ENCODE data around the gene HCRTR1.

Gene HCRTR1

GRCh38 chr1:31593136-31593665 is 24.3 kb upstream of the HCRTR1 start:
- Histone ChIP-seq H2AK5ac (ENCODE audit: low read depth, low read length) (no peak overlapping the region), H3K4ac (ENCODE audit: low read length) (no peak overlapping the region), H3K4me1 (ENCODE audit: control insufficient read depth in 2 of 2, insufficient read depth in 1 of 2, low read depth in 1 of 2, low read length in 2 of 2) (no peaks in the 10 kb centered on the region), H3K4me2 (ENCODE audit: insufficient read depth, low read length, poor library complexity, severe bottlenecking) (no peak overlapping the region), H2BK5ac (ENCODE audit: low read length) (no peak overlapping the region), H3K27ac (replicated peaks; ENCODE audit: low read length) (no peak overlapping the region), H3K9me3 (replicated peaks in 1 of 2; ENCODE audit: control insufficient read depth in 2 of 2, insufficient read depth in 1 of 2, low read depth in 1 of 2, low read length in 2 of 2) (no peaks in the 10 kb centered on the region), H3K4me3 (ENCODE audit: low read length in 2 of 2) (no peak overlapping the region), H2BK120ac (ENCODE audit: low read depth, low read length) (no peak overlapping the region), H2BK15ac (ENCODE audit: low read length) (no peak overlapping the region), H4K91ac (ENCODE audit: low read depth, low read length, poor library complexity) (no peak overlapping the region), H3K9ac (ENCODE audit: low read depth, low read length, poor library complexity) (no peak overlapping the region), H3K27me3 (ENCODE audit: control insufficient read depth in 3 of 3, insufficient read depth in 3 of 3, low read depth in 1 of 3, low read length in 3 of 3) (peaks cover 0 to 69% (median 13%) of the 10 kb centered on the region in 3 experiments), H3K18ac (ENCODE audit: low read length) (no peak overlapping the region), H2AFZ (ENCODE audit: low read length) (no peak overlapping the region), H3K36me3 (replicated peaks in 1 of 2; ENCODE audit: control insufficient read depth in 2 of 2, insufficient read depth in 2 of 2, low read length in 2 of 2) (no peaks in the 10 kb centered on the region), H2BK12ac (ENCODE audit: low read length) (no peak overlapping the region), H3K14ac (ENCODE audit: low read length) (no peak overlapping the region), H3K79me1 (ENCODE audit: low read depth, low read length) (no peaks in the 10 kb centered on the region), H3K23ac (ENCODE audit: low read depth, low read length, poor library complexity) (no peak overlapping the region), H4K8ac (ENCODE audit: low read depth, low read length) (no peak overlapping the region)
- no CpG with 5 or more reads among the region's 5 CpGs for WGBS, 2 donors (ENCODE audit: extremely low coverage in 2 of 2, insufficient read length in 2 of 2, insufficient replicate concordance in 1 of 2)
- DNase-seq (ENCODE audit: low spot score): no peak

- Histone ChIP-seq H3K4me2 (ENCODE audit: insufficient read depth, low read length, poor library complexity, severe bottlenecking) (no peak overlapping the region), H3K18ac (ENCODE audit: low read length) (no peak overlapping the region), H3K4me1 (ENCODE audit: control insufficient read depth in 2 of 2, insufficient read depth in 1 of 2, low read depth in 1 of 2, low read length in 2 of 2) (no peaks in the 10 kb centered on the region), H4K91ac (ENCODE audit: low read depth, low read length, poor library complexity) (no peak overlapping the region), H2BK12ac (ENCODE audit: low read length) (no peak overlapping the region), H3K36me3 (replicated peaks in 1 of 2; ENCODE audit: control insufficient read depth in 2 of 2, insufficient read depth in 2 of 2, low read length in 2 of 2) (no peaks in the 10 kb centered on the region), H3K9me3 (replicated peaks in 1 of 2; ENCODE audit: control insufficient read depth in 2 of 2, insufficient read depth in 1 of 2, low read depth in 1 of 2, low read length in 2 of 2) (no peaks in the 10 kb centered on the region), H3K23ac (ENCODE audit: low read depth, low read length, poor library complexity) (no peak overlapping the region), H4K8ac (ENCODE audit: low read depth, low read length) (no peak overlapping the region), H3K14ac (ENCODE audit: low read length) (no peak overlapping the region), H2AFZ (ENCODE audit: low read length) (no peak overlapping the region), H3K79me1 (ENCODE audit: low read depth, low read length) (no peaks in the 10 kb centered on the region), H3K4ac (ENCODE audit: low read length) (no peak overlapping the region), H2BK5ac (ENCODE audit: low read length) (no peak overlapping the region), H3K27me3 (ENCODE audit: control insufficient read depth in 3 of 3, insufficient read depth in 3 of 3, low read depth in 1 of 3, low read length in 3 of 3) (peaks cover 0 to 63% (median 5%) of the 10 kb centered on the region in 3 experiments), H3K9ac (ENCODE audit: low read depth, low read length, poor library complexity) (no peak overlapping the region), H3K27ac (replicated peaks; ENCODE audit: low read length) (no peak overlapping the region), H2BK15ac (ENCODE audit: low read length) (no peak overlapping the region), H2AK5ac (ENCODE audit: low read depth, low read length) (no peak overlapping the region), H2BK120ac (ENCODE audit: low read depth, low read length) (no peak overlapping the region), H3K4me3 (ENCODE audit: low read length in 2 of 2) (no peak overlapping the region)
- DNase-seq (ENCODE audit: low spot score): peak; percentile 61
- no CpG with 5 or more reads among the region's 10 CpGs for whole genome bisulfite sequencing, 2 donors (ENCODE audit: extremely low coverage in 2 of 2, insufficient read length in 2 of 2, insufficient replicate concordance in 1 of 2)
Measured at GRCh38 chr1:31593770-31594632, 23.5 kb upstream of the HCRTR1 start.

- Histone ChIP-seq H3K18ac (ENCODE audit: low read length) (no peak overlapping the region), H3K27ac (replicated peaks; ENCODE audit: low read length) (no peak overlapping the region), H2BK12ac (ENCODE audit: low read length) (no peak overlapping the region), H3K14ac (ENCODE audit: low read length) (no peak overlapping the region), H2BK5ac (ENCODE audit: low read length) (no peak overlapping the region), H3K4ac (ENCODE audit: low read length) (no peak overlapping the region), H3K23ac (ENCODE audit: low read depth, low read length, poor library complexity) (no peak overlapping the region), H3K79me1 (ENCODE audit: low read depth, low read length) (no peaks in the 10 kb centered on the region), H2BK120ac (ENCODE audit: low read depth, low read length) (no peak overlapping the region), H2BK15ac (ENCODE audit: low read length) (no peak overlapping the region), H3K4me1 (ENCODE audit: control insufficient read depth in 2 of 2, insufficient read depth in 1 of 2, low read depth in 1 of 2, low read length in 2 of 2) (no peaks in the 10 kb centered on the region), H2AK5ac (ENCODE audit: low read depth, low read length) (no peak overlapping the region), H4K91ac (ENCODE audit: low read depth, low read length, poor library complexity) (no peak overlapping the region), H3K9ac (ENCODE audit: low read depth, low read length, poor library complexity) (no peak overlapping the region), H3K4me2 (ENCODE audit: insufficient read depth, low read length, poor library complexity, severe bottlenecking) (no peak overlapping the region), H4K8ac (ENCODE audit: low read depth, low read length) (no peak overlapping the region), H3K27me3 (ENCODE audit: control insufficient read depth in 3 of 3, insufficient read depth in 3 of 3, low read depth in 1 of 3, low read length in 3 of 3) (peaks cover 0 to 47% (median 0%) of the 10 kb centered on the region in 3 experiments), H3K36me3 (replicated peaks in 1 of 2; ENCODE audit: control insufficient read depth in 2 of 2, insufficient read depth in 2 of 2, low read length in 2 of 2) (no peaks in the 10 kb centered on the region), H3K4me3 (ENCODE audit: low read length in 2 of 2) (no peak overlapping the region), H3K9me3 (replicated peaks in 1 of 2; ENCODE audit: control insufficient read depth in 2 of 2, insufficient read depth in 1 of 2, low read depth in 1 of 2, low read length in 2 of 2) (no peaks in the 10 kb centered on the region), H2AFZ (ENCODE audit: low read length) (no peak overlapping the region)
- DNase-seq (ENCODE audit: low spot score): no peak
- WGBS, 2 donors (ENCODE audit: extremely low coverage in 2 of 2, insufficient read length in 2 of 2, insufficient replicate concordance in 1 of 2): no CpG with 5 or more reads among the region's 4 CpGs
Measured at GRCh38 chr1:31595836-31596736, 21.4 kb upstream of the HCRTR1 start.

- no peak for DNase-seq (ENCODE audit: low spot score)
- Histone ChIP-seq H3K36me3 (replicated peaks in 1 of 2; ENCODE audit: control insufficient read depth in 2 of 2, insufficient read depth in 2 of 2, low read length in 2 of 2) (no peaks in the 10 kb centered on the region), H4K91ac (ENCODE audit: low read depth, low read length, poor library complexity) (no peak overlapping the region), H3K4me3 (ENCODE audit: low read length in 2 of 2) (no peak overlapping the region), H3K23ac (ENCODE audit: low read depth, low read length, poor library complexity) (no peak overlapping the region), H2BK120ac (ENCODE audit: low read depth, low read length) (no peak overlapping the region), H2BK12ac (ENCODE audit: low read length) (no peak overlapping the region), H3K14ac (ENCODE audit: low read length) (no peak overlapping the region), H3K4me1 (ENCODE audit: control insufficient read depth in 2 of 2, insufficient read depth in 1 of 2, low read depth in 1 of 2, low read length in 2 of 2) (no peaks in the 10 kb centered on the region), H3K79me1 (ENCODE audit: low read depth, low read length) (no peaks in the 10 kb centered on the region), H3K18ac (ENCODE audit: low read length) (no peak overlapping the region), H3K9ac (ENCODE audit: low read depth, low read length, poor library complexity) (no peak overlapping the region), H2AFZ (ENCODE audit: low read length) (no peak overlapping the region), H3K27ac (replicated peaks; ENCODE audit: low read length) (no peak overlapping the region), H3K4me2 (ENCODE audit: insufficient read depth, low read length, poor library complexity, severe bottlenecking) (no peak overlapping the region), H2BK15ac (ENCODE audit: low read length) (no peak overlapping the region), H3K27me3 (ENCODE audit: control insufficient read depth in 3 of 3, insufficient read depth in 3 of 3, low read depth in 1 of 3, low read length in 3 of 3) (peaks cover 0 to 41% (median 0%) of the 10 kb centered on the region in 3 experiments), H2BK5ac (ENCODE audit: low read length) (no peak overlapping the region), H3K9me3 (replicated peaks in 1 of 2; ENCODE audit: control insufficient read depth in 2 of 2, insufficient read depth in 1 of 2, low read depth in 1 of 2, low read length in 2 of 2) (no peaks in the 10 kb centered on the region), H2AK5ac (ENCODE audit: low read depth, low read length) (no peak overlapping the region), H4K8ac (ENCODE audit: low read depth, low read length) (no peak overlapping the region), H3K4ac (ENCODE audit: low read length) (no peak overlapping the region)
- WGBS, 2 donors (ENCODE audit: extremely low coverage in 2 of 2, insufficient read length in 2 of 2, insufficient replicate concordance in 1 of 2): no CpG with 5 or more reads among the region's 6 CpGs
Measured at GRCh38 chr1:31596737-31597097, 20.8 kb upstream of the HCRTR1 start.

Data from neuronal stem cell (in vitro differentiated cells).